SIG-M5 treated with dmso at 0.1 percent for 504 hours (cell line): ENCODE results near the gene NEK8.

Source experiments
- DNase-seq: peaks from one replicate; lab custom pipeline; 2025; ENCODE audit not compliant: unreplicated experiment; lab: John Stamatoyannopoulos, UW

NEK8 gene

DNA sequence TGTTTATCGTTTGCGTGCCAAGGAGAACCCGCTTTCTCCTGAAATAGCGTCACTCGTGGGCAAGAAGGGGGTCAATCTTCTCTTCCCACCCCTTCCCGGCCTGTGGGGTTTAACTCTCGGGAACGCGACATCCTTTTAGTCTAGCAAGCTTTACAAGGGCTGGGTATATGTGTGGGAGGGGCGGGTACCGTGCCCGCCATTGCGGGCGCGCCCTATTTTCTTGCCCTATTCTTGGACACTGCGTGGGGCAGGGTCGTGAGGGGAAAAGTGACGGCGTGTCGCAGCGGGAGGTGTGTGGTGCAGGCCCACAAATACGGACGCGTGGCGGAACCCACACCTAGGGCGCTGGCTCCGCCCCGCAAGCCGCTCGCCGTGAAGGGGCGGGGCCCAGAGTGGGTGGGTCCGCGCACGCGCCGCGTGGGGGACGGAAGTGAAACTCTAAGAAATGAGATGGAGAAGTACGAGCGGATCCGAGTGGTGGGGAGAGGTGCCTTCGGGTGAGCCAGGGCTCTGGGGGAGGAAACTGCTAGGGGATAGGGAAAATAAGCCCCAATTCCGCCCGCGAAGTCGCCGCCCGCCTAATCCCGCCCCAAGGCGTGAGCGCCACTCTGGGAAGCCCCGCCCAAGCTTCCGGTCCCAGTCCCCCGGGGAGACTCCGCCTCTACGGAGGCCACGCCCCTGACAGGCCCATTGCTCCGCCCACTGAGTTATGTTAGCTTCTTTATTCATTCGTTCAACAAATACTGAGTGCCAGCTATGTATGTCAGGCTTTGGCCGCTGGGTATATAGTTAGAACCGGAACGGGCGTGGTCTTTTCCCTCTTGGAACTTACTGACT, at the start of gene NEK8:
NEK8 (plus strand) TSS at position 425 of the 837 bp plus-strand sequence; CDS start at position 451, 26 bp downstream.
- peak; percentile 99 for DNase-seq

DNA sequence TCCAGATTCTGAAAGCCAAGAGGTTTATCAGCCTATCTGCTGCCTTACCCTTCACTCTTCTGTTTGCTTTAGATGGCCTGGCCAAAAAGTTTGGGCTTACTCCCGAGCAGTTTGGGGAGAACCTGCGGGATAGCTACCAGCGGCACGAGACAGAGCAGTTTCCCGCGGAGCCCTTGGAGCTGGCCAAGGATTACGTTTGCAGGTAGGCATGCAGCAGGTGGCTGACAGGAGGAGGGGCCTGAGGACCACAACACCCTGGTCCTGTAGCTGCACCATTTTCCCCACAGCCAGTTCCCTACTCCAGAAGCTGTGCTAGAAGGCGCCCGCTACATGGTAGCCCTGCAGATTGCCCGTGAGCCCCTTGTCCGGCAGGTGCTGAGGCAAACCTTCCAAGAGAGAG, 45.9 kb upstream of the NEK8 start:
- no peak for DNase-seq

DNA sequence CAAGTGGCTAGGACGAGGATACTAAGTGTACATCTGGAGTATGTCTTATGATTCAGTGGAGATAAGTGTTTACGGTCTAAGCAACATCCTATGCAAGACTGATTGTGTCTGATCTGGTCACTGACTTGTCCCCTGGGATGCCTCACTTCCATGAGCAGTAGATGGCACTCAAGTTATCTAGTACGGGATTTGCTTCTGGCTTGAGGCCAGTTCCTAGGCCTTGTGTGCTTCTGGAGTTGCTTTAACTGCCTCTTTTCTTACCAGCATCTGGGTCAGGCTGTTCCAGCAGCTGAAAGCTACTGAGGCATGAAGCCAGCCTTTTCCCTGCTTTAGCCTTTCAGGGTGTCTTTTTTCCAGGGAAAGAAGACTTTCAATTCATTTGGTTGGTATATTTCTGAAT, 43.6 kb upstream of the NEK8 start:
- no peak for DNase-seq

DNA sequence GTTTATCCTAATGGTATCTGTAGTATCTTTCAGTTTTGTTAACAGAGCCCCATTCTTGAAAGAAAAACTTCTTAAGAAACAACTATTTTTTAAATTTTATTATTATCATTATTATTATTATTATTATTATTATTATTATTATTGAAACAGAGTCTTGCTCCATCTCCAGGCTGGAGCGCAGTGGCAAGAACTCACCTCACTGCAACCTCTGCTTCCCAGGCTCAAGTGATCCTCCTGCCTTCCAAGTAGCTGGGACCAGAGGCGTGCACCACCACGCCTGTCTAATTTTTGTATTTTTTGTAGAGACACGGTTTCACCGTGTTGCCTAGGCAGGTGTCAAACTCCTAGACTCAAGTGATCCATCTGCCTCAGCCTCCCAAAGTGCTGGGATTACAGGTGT, 43.2 kb upstream of the NEK8 start:
- no peak for DNase-seq

DNA sequence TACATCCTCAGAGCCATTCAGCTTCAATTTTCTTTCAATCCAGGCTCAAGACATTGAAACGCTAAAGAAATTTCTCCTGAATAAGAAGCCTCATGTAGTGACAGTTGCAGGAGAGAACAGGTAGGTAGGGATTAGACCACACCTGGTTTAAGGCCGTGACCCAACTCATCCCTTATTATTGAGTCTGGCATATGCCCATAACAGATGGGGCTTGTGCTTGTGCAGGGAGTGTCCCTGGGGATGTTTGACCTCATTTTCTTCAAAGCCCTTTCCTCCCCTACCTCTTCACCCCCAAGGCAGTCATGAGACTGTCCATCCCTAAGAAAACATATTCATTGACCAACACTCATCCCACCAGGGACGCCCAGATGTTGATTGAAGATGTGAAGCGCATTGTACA, 42.3 kb upstream of the NEK8 start:
- DNase-seq, result no peak

DNA sequence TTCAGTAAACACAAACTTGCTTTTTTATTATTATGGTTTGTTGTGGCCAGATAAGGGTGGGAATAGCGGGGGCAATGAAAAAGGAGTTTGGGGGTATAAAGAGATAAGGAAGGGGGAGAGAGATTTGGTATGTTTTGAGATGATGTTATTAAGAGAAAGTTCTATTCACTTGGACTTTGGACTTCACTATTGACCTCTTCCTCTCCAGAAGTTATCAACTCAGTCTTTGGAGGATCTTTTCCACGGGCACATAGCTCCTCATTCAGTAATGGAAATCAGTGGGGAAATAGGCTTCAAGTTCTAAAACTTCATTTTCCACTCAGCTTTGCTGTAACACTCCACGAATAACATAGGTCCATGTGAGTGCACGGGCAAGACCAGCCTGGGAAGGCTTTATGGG, 40.1 kb upstream of the NEK8 start:
- no peak for DNase-seq

DNA sequence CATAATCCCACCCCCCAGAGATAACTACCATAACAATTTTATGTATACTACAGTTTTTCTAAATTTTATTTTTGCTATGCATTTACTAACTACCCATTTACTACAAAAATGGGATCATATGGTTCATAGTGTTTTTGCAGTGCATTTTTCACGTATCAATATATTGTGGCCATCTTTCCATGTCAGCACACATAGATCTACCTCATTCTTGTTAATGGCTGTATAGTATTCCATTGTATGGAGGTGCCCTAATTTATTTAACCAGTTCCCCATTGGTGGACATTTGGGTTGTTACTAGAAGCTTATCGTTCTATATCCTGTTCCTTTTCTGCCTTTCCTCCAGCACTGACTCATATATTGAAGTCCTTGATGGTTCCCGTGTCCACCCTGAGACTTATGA, 39.6 kb upstream of the NEK8 start:
- DNase-seq, result no peak

DNA sequence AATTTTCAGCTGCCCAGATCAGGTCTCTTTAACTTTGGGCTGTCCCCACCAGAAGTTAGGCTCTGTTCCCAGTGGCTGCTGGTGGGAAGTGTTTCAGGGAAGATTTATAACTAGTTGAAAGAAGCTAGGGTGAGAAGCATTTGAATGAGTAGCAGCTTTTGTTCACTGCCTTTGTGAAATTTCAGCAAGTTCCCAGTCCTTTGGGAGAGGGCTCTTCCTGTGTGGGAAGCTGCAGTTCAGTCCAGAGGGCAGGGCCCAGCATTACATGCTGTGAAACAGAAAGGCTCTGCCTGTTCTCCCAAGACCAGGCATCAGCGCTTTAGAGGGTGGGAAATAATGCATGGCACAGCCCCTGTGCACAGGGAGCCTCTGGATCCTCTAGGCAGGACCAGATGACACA, 34.7 kb upstream of the NEK8 start:
- DNase-seq, result no peak

DNA sequence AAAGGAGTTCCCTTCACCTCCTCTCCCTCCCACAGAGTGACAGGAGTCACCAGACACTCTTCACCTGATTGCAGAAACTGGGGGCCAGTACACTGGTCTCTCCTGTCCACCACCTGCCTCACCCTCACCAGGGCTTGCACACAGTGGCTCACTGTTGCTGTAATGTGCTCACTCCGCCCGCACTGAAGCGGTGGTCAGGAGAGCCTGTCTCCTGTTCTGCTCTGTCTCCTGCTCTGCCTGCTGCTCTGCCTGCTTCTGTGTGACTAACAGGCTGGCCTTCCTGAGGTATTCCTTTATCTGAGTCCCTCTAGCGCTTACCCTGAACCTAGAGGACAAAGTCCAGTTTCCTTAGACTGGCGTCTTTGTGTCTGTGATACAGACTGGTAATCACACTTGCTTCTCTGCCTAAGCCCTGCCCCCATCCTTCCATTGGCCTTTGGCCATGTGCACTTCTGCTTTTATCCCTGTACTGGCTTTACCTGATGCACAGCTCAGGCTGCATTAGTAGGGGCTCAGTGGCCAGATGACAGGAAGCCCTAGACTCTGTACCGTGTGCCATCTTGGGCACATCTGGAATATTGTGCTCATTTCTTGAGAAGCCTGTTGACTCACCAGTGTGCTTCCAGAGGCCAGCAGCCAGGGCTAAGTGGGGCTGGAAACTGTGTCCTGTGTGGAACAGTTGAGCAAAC, 30.2 kb upstream of the NEK8 start:
- no peak for DNase-seq

DNA sequence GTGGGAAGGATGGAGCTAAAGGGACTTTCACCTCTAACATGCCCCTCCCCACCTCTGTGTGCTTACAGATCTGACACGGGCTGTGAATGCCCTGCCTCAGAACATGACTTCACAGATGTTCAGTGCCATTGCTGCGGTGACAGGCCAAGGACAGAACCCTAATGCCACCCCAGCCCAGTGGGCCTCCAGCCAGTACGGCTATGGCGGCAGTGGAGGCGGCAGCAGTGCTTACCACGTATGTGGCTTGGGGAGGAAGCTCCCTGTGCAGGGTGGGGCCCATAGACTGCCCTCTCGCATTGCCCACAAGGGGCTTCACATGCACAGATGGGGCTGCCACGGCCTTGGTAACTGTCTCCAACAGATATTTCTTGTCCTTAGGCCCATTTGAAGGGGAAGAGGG, 28.3 kb upstream of the NEK8 start:
- DNase-seq, result no peak

DNA sequence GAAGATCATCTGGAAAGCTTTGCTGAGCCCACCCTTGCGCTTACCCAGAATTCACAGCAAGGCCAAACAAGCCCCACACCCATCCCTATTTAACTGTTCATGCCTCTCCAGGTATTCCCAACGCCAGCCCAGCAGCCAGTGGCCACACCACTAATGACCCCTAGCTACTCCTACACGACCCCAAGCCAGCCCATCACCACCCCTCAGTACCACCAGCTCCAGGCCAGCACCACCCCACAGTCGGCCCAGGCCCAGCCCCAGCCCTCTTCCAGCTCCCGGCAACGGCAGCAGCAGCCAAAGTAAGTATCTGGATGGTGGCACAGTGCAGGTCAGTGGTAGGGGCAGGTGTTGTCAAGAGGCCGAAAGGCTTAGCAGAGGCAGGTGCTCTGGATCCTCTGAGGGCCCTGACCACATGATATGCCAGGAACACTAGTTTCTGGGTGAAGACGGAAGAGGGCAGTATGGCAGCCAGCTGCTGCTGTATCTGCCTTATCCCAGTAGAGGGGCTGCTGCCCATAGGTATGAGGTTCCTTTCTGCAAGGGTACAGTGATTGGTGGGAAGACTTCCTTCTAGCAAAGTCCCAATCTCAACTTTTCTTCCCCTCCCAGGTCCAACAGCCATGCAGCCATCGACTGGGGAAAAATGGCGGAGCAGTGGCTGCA, 27.6 kb upstream of the NEK8 start:
- DNase-seq, result no peak

DNA sequence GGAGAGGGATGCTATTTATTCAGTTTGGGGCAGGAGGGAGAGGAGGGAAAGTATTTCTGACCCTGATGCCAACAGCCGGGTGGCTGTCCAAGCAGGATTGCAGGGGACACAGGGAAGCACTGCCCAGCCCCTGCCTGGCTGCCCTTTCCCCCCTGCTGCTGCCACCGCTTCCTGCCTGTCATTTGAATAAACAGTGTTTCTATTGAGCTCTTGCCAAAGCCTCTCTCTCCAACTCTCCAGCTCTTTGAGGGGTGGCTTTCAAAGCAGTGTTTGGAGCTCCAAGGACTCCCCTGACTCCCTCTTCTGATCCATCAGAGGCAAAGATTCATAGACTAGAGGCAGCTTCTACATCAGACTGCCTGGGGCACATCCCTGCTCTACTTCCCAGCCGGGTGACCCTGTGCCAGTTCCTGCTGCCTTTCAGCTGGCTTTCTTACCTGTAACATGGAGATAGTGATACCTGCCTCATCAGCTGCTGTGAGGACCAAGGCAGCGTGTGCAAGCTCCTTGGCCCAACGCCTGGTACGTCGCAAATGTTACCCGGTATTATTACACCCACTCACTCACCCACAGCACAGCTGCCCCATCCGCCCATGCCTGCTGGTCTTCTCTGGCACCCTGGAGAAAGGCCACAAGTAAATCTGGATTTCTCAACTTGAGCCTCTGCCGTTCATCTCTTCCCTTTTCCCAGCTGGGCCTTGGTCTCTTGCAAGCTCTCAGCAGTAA, 26.4 kb upstream of the NEK8 start:
- DNase-seq, result no peak

DNA sequence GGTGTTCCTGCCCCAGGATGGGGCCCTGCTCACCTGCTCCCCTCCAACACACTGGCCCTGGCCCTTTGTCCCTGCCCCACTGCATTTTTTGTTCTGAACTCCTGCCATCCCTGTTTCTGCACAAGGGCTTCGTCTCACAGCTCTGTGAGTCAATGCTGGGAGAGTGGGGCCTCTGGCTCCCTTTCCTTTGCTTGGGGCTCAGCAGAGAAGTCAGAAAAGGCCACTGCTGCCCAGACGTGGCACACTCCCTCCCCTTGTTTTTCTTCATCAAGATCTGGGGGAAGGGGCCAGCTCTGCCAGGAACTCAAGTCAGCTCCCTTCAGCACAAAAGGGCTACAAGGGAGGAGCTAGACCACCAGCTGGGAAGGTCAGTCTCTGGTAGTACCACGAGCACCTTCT, 25.8 kb upstream of the NEK8 start:
- DNase-seq, result no peak

DNA sequence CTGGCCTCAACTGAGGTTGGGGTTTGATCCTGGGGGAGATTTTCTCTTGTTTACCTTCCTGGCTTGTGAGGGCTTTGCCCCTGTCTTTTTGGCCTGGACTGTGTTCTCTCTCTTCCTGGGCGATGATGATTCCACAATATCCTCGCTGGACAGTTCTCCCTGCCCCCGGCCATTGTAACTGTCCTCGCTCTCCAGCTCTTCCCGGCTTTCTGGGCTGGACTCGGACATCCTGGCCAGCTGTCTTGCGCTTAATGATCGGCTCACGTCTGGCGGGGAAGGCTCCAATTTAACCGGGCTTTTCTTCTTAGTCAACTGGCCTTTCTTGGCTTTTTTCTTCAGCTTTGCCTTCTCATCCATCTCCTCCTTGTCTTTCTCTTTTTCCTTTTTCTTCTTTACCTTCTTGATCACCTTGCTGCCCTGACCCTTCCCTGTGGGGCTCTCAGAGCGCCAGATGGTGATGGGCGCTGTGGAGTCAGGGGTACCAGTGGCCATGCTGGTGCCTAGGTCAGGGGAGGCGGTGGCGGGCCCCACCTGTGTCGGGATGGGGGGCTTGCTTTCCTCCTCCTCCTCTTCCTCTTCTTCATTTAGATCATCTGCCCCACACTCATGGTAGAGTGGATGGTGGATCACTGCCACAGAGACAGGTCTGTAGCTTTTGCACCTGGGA, 24.9 kb upstream of the NEK8 start:
- DNase-seq, result no peak

DNA sequence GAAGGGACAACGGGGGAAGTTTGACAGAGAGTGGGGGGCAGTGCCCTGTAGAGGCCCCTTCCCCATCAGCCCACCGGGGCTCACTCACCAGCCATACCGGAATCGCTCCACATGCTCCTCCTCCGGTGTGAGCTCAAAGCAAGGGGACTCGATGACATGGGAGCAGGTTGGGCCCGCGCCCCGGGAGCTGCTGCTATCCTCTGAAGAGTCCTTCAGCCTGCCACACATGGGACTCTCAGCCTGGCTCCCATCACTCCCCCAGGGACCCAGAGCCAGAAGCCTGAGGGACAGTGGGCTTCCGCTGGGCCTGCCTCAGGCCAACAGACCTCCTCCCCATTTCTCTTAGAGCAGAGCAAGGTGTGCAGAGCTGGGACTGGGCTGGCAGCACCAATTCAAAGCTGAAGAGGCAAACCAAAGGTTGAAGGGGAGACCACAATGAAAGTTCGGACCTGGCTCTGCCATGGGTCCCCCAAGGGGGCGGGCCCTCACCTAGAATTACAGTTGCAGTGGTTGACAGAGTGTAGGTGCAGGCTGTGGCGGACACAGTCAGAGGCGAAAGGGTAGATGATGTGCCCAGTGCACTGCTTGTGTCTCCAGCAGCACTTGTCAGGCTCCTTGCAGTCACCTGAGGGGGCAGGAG, 24.2 kb upstream of the NEK8 start:
- no peak for DNase-seq

DNA sequence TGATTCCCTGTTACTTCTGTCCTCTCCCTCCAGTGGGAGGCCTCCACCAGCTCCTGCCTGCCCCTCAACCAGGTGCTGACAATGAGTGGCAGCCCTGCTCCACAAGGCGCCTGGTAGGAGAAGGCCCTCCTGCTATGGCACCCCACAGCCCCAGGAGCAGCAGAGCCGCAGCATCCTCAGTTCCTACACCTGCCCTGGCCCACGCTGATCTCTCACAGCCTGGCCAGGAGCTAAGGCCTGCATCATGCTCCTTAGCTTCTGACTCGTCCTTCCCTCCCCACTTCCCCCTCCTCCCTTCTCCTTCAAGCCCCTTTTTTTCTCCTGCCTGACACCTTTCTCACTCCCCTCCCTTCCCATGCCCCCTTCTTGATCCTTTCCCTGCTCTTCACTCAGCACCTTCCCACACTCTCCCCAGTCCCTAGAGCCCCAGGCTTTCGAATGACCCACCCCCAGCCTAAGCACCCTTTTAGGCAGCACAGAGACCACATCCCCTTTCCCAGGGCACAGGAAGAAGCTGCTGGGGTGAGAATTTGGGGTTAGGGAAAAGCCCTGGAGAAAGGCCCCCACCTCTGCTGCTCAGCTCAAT, 23.4 kb upstream of the NEK8 start:
- no peak for DNase-seq

DNA sequence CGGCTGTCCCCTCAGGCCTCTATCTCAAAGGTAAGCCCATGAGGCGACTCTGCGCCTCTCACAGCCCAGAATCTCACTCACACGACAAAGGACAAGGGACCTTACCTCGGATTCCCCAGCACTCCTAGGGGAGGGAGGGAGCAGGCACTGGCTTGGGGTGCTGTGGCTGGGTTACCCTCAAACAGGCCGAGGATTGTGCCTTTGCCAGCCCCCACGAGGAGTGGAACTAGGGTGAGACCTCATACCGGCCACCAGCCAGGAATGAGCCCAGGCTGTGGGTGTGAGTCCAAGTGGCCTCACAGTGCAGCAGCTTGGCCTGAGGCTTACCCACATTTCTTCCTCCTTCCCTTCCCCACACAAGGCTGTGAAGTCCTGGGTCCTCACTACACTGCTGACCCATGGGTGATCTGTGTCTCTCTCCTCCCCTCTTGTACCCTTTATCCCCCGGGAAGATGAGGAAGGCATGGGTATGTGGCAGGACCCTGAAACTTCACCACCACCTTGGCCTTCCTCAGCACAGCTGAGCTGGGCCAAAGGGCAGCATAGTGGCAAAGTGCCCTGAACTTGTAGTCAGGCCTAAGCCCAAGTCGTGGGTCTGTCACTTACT, 22.8 kb upstream of the NEK8 start:
- no peak for DNase-seq

DNA sequence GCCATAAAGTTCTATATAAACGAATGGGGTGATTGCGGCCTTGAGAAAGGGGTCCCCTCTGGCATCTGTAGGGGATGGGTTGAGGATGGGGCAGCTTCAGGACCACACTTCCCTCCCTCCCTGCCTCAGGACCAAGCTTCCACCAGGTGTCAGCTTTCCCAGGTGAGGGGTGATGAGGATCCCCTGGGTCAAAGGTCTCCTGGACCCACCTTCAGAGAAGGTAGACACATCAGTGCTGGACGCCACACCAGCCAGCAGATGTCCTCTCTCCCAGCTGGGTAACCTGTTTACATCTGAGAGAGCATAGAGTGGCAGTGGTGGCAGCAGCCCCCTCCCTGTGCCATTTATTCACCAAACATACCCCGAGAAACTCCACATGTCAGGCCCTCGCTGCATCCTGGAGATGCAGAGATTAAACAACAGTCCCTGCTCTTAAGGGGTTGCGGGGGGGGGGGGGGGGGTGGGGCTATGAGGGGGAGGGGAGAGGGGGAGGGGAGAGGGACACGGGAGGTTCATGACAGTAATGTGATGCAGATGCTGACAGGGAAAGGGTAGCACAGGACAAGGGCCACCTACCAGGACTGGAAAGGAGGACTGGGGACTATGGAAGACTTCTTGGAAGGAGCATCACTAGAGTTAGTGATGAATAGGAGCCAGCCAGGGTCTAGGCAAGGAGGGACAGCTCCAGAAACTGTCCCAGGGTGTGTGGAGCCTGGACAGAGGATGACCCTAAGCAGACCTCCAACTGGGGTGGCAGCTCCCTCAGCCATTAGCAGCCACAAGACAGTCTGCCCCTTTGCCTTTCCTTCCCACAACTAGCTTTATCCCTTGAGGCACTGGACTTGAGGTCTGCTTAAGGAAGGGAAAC, 21.9 kb upstream of the NEK8 start:
- no peak for DNase-seq

DNA sequence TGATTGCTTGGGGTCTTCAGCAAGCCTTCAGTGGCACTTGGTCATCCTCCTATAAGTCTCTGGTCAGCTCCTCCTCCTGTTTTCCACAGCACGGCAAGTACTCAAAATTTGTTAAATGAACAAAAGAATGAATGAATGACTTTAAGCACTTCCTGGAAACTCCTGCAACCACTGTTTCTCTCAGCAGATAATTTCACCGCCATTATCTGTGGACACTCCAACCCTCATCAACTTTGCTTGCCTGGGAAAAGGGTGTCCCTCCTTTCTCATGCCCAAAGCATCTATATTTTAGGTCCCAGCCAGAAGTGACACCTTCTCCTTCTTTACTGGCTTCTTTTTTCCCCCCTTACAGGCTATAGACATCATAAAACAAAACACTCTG, 21.3 kb upstream of the NEK8 start:
- no peak for DNase-seq
